Activated CD4-positive, alpha-beta T cell treated with anti-CD3 and anti-CD28 coated beads for 4 hours (primary cell): ENCODE results near the gene LDLR.
"Not testable (repeated sequence)": the region's sequence is repeated elsewhere in the genome, so short reads cannot be mapped to it uniquely, and the experiment has no call there.

Experiments used
- DNase-seq, 2 donors: peaks; one replicate each; pipeline ENCODE4 v3.0.0-alpha.2; 2020

The LDLR gene

DNA sequence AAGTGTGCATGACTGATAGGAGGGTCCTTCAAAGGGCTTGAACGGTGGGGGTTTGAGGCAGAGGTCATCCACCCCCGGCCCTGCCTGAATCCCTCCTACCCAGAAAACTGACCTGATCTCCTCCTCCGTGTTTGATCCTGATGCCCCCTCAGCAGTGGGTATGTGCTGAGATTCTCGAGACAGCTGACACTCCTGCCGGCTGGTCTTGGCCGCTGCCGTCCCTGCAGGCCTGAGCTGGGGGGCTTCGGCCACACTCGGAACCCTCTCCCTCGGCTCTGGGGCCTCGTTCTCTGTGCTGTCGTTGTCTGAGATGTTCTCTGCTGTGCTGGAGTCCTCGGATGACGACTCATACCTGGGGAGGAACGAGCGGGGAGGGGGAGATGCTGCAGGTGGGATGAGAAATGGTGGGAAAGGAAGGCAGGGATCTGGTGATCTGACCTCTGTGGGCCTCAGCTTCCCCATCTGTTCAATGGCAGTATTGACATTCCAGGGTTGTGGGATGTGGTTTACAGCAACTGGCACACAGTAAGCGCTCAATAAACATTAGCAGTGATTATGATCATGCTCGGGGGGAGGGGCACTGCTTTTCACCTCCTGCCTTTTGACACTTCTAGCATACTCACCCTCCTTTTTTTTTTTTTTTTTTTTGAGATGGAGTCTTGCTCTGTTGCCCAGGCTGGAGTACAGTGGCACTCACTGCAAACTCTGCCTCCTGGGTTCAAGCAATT, 87.4 kb downstream of the LDLR start:
- no peak for DNase-seq

DNA sequence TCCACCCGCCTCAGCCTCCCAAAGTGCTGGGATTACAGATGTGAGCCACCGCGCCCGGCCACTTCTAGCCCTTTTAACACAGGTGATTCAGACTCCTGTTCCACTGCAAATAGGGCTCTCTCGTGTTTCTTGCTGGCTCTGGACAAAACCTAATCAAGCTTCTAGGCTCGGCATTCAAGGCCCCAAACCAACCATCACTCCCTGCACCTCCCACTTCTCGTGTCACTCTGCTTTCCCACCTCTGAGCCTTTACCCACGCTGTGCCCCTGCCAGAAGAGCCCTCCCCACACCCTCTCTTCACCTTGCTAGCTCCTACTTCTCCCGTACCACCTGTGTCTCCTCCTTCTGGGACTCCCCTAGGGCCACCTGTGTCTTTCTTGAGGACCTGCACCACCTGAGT, 88.3 kb downstream of the LDLR start:
- DNase-seq, result no peak

DNA sequence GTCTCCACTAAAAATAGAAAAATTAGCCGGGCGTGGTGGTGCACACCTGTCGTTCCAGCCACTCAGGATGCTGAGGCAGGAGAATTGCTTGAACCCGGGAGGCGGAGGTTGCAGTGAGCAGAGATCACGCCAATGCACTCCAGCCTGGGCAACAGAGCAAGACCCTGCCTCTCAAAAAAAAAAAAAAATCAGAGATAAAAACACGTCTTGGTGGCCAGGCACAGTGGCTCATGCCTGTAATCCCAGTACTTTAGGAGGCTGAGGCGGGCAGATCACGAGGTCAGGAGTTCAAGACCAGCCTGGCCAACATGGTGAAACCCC, 89.8 kb downstream of the LDLR start:
- not testable (repeated sequence) for DNase-seq

DNA sequence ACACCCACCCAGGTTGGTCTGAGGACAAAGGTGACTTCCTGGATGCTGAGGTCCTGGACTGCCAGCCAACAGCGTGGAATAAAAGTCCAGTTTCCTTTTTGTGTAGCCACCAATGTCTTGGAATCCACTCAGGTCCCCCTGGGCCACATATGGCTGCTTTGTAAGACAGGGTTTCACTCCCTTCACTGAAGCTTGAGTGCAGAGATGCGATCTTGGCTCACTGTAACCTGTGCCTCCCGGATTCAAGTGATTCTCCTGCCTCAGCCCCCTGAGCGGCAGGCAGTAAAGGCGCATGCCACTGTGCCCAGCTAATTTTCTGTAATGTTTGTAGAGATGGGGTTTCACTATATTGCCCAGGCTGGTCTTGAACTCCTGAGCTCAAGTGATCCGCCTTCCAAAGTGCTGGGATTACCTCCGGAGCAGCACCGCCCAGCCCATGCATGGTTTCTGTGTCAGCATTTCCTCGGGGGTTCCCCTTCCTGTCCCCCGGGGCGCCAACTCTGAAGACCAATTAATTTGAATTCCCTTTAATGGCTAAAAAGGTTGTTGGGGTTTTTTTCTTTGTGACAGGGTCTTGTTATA, 90.5 kb downstream of the LDLR start:
- DNase-seq, result no peak

DNA sequence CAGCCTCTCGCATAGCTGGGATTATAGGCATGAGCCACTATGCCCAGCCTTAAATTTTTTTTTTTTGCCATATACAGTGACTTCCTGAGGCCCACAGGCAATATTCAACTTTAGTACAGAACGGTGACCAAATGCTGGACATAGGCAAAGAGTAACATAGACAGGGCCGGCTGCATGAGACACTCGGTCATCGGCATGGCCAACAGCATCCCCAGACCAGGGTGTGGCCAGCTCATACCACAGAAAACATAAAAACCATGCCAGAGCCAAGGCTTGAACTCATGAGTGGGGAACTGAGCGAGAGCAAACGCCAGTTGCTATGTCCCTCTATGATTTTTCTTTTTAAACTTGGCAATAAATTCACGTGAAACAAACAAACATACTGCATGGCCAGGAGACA, 91.1 kb downstream of the LDLR start:
- DNase-seq, result no peak

DNA sequence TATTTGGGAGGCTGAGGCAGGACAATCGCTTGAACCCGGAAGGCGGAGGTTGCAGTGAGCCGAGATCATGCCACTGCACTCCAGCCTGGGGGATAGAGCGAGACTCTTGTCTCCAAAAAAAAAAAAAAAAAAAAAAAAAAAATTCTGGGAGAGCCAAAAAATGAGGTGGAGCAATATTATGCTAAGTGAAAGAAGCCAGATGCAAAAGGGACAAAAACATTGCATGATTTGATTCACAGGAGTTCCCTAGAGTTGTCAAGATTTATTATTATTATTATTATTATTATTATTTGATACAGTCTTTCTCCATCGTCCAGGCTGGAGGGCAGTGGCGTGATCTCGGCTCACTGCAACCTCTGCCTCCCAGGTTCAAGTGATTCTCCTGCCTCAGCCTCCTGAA, 91.7 kb downstream of the LDLR start:
- not testable (repeated sequence) for DNase-seq

DNA sequence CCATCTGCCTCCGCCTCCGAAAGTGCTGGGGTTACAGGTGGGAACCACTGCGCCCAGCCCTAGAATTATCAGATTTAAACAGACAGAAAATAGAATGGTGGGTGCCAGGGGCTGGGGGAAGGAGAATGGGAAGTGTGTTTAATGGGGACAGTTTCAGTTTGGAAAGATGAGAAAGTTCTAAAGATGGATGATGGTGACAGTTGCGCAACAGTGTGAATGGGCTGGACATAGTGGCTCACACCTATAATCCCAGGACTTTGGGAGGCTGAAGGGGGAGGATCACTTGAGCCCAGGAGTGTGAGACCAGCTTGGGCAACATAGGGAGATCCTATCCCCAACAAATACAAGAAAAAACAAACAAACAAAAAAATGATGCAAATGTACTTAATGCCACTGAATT, 92.2 kb downstream of the LDLR start:
- no peak for DNase-seq
